HG03354 (cell line): Measurements from ENCODE around the gene CCDC47.

Source experiments
- ATAC-seq: cut with Tn5 transposase; IDR thresholded peaks from one replicate; pipeline ENCODE4 v1.9.1; 2021; ENCODE audit warnings: mild to moderate bottlenecking; ENCODE audit not compliant: unreplicated experiment, poor library complexity, severe bottlenecking

The CCDC47 gene

DNA sequence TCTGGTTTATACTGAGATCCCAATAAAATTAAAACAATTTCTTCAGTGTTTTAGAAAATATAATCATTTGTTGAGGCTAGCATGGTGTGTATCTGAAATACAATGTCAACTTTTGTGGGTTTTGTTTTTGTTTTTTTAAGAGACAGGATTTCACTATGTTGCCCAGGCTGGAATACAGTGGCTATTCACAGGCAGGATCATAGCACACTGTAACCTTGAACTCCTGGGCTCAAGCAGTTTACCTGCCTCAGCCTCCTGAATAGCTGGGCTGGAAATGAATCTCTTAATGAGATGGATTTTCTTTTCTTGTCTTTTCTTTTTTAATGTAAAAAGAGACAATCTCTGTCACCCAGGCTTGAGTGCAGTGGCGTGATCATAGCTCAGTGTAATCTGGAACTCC is 12.7 kb upstream of the CCDC47 start:
- no peak for ATAC-seq

DNA sequence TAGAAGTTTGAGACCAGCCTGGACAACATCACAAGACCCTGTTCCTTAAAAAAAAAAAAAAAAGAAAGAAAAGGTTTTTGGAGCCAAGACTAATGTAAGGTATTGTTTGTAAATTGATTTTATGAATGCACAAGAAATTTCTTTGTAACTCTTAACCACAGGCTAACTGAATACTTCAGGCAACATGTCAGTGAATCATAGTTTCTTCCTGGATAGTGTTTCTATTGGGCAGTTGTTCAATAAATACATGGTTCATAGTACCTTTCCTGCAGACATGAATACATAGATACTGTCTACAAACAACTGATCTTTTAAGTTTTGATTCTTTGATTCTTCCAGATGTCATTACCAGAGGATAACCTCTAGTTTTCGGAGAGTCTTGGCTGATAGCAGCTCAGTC is 12.2 kb upstream of the CCDC47 start:
- no peak for ATAC-seq

DNA sequence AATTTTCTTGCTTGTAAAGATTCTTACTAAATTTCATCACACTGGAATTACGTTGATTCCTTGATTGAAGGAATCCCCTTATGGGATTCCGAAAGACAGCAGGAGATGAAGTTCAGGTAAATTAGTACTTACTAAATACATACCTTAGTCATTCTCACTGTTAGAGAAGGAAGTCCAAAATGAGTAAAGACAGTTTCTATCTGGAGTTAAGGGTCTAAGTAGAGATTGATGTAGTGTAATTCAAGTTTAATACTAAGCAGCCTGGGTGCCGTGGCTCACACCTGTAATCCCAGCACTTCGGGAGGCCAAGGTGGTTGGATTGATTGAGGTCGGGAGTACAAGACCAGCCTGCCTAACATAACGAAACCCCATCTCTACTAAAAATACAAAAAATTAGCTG is 10.1 kb upstream of the CCDC47 start:
- ATAC-seq: no peak

DNA sequence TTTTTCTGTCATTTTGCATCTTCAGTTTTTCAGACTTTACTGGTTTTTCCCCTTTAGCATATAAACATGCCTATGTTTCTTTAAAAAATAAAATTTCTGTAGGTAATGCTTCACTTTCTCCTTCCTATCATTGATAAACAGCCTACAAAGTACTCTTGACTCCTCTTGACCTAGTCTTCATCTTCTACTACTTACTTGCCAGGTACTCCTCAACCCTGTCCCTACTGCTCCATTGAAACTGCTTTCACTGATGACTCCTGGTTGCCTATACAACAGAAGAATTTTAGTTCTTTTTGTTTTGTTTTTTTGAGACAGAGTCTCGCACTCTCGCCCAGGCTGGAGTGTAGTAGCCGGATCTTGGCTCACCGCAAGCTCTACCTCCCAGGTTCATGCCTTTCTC is 7.5 kb upstream of the CCDC47 start:
- ATAC-seq: no peak

DNA sequence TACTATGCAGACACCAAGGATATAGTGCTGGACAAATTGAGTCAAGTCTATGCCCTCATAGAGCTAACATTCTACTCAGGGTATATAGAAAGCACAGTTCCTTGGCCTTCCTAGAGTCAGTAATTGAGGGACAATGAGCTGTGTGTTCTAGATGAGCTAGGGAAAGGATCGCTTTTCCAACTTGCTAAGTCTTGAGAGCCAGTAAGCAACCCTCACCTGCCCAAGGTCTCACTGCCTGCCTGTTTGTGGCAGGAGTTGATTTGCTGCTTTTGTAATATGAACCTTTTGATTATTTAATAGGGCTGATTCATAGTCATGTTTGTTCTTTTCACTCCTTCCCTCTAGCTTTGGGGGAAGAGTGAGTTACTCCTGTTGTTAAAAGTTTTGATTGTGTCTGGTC is 7.1 kb upstream of the CCDC47 start:
- ATAC-seq: no peak

DNA sequence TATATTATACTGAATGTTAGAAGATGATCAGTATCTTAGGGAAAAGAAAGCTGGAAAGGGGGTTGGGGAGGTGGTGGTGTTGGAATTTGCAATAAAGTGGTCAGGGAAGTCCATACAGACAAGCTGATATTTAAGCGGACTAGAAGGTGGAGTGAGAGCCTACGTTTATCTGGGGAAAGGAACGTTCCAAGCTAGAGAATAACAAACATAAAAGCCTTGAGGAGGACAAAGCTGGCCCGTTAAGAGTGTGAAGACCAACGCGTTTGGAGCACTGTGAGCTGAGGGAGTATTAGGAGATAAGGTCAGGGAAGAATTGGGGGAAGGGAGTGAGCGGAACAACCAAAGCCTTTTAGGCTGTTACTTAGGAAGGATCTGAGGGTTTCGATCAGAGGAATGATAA is 2.0 kb upstream of the CCDC47 start:
- no peak for ATAC-seq

DNA sequence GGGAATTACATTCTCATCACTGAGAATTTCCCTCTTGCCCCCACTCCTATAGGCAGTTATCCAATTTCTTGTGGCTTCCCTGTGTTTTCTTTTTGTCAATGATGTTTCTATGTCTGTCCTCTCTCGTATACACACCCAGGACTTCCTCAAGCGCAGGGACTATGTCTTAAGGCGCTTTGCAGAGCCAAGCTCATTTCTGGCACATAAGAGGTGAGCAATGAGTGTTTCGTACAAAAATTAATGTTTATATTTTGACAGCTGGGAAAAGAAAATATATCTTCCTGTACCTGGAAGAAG is 1.5 kb upstream of the CCDC47 start:
- ATAC-seq: no peak

DNA sequence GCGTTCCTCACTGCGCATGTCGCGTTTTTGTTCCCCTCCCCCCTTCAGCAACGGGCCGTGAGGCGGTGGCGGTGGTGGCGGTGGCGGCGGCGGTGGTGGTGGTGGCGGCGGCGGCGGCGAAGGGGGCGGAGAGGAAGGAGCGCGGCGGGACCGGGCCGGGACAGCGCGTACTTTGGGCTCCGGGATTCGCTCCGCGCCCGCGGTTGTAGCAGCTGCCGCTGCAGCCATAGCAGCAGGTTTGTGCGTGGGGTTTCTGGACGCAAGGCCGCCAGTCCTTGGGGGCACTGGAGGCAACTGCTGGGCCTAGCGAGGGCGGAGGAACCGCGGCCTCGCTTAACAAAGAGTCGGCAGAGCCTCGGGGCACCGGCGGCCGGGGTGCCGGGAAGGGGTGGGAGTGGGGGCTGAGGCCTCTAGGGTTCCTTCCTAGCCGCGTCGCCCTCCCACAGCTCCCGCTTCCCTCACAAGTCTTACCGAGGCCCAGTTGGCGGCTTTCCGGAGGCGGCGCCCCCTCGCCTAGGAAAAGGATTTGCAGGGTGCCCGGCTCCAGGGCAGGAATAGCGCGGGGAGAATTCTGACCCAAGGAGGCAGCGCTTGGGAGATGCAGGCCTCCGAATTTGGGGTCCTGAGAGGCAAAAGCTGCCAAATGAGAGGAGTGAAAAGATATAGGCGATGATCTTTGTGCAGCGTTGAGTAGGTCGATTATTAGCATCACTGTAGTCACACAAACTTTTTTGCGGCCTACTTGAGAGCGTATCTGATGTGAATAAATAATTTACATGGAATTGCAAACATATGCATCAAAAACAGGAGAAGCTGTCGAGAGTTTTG is 958 bp upstream of the CCDC47 start, which contains the start of gene DDX42:
Gene DDX42, plus strand, starts transcription at position 30 of the 828 bp plus-strand sequence. CDS start 12,880 bp downstream, outside the sequence.
- no peak for ATAC-seq

DNA sequence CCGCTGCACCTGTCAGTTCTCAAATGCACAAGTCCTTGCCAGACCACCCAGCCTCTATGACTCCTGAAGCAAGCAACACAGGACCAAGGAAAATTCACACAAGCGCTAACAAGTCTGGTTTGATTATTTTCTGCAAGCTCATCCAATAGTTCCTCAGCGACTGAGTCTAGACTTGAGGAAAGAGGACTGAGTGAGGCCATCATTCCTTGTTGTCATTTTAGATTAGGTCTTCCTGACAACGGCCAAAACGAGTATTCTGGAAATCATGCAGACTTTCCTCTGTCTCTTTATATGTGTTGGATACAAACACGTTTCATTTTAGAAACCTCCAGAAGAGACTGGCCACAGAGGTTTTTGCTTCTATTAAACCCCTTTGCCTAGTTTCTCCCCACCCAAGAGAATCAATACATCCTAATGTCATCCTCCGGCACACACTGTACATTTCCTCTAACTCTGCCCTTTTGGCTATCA is 561 bp downstream of the CCDC47 start:
- ATAC-seq: no peak

DNA sequence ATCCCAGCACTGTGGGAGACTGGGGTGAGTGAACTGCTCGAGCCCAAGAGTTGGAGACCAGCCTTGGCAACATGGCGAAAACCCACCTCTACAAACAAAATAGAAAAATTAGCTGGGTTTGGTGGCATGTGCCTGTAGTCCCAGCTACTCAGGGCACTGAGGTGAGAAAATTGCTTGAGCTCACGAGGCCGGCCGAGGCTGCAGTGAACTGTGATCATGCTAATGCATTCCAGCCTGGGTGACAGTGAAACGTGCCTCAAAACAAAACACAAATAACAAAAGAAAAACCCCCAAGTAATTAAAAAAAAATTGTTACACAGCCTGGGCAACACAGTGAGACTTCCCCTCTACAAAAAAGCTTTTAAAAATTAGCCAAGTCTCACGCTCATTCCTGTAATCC is 5.0 kb downstream of the CCDC47 start:
- no peak for ATAC-seq

DNA sequence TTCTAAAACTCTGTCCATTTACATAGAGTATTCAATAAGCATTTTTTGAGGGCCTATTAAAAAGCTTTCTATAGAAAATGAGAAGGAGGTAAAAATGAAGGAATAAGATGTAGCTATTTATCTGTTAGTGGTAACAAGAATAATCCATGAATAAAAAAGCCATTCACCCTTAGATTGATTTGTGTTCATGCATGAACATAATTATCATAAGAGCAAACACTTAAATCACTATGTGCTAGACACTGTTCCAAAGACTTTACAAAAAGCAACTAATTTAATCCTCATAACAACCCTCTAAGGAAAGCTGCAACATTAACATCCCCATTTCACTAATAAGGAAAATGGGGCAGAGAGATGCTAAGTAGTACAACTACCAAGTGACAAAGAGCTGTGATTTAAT is 6.6 kb downstream of the CCDC47 start:
- no peak for ATAC-seq

DNA sequence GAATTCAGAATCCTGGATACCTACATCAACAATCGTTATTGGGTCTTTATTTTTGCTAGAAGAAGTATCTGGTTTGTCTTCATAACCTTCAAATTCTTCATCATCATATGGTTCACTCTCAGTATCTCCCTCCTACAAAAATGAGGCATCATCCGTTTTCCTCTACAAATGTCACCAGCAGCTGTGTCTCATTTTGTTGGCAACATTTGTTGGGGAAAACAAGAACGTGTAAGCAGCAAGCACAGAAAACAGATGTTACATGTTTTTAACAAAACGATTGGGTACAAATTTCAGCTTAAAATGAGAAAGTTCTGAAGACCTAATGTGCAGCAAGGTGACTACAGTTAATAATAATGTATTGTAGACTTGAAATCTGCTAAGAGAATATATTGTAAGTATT is 8.7 kb downstream of the CCDC47 start:
- ATAC-seq: no peak

DNA sequence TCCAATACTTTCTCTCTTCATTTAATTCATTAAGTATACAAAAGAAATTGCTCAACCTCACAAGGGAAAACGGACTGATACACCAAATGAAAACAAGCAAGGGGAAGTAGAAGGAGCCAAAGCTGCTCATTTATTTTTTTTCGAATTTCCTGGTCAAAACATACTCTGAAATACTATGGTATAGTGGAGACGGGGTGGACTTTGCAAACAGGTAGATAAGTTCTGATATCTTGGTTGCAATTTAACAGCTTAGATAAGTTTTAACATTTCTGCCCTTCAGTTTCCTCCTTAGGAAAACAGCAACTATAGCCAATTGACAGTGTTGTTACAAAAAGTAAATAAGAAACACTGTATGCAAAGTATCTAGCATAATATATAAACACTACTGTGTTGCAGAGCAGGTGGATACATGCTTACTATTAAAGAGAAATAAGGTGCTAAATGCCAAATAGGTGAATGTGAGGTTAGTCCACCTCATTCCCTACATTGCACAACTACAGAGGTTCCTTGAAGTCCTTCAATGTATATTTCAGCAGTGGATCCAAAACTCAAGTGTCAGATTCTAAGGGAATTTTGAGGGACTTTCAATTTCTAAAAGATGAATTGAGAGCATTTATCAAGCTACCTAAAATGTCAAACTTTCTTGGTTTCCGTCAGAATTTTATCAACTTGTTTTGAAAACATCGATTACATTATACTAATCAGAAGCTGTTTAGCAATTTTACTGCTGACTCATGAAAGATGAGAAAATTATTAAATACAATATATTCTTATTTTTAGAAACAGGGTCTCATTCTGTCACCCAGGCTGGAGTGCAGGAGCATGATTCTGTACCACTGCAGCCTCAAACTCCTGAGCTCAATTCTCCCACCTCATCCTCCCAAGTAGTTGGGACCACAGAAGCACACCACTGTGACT is 11.0 kb downstream of the CCDC47 start:
- no peak for ATAC-seq

DNA sequence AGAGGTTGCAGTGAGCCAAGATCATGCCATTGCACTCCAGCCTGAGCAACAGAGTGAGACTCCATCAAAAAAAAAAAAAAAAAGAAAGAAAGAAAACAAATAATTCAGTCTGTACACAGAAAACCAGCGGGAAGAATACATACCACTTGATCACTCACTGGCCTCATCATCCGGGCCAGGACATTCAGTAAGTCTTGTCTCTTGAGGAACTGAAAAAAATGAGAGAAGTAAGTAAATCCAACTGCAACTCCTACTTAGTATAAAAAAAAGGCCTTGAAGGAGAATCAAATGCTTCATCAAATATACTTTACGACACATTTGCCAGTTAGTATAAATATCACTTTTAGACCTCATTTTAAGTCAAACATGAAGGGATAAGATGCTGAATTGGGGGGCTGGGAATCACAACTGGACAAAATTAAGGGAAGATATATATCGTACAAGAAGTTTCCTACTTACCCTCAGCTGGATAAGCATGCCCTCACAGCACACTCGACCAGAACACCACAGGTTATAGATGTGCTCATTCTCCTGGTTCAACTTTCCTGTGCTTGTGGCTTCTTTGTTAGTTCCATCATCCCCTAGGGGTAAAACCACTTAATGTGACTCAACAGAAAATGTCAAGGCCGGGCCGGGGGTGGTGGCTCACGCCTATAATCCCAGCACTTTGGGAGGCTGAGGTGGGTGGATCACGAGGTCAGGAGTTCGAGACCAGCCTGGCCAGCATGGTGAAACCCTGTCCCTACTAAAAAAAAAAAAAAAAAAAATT is 12.4 kb downstream of the CCDC47 start:
- ATAC-seq: no peak

DNA sequence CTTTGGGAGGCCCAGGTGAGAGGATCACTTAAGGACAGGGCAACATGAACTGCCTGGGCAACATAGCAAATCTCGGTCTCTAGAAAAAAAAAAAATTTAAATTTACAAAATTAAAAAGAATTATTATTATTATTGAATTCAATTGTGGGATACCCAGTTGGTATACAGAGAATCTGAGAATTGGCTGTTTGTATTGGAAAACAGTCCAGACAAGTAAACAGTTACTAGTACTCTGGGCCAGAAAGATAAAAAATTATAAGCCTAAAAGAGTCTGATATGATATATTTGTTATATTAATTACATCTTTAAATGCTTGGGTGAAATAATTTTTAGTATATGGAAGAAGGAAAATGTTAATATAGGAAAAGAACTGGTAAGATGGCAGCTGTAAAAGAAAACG is 15.0 kb downstream of the CCDC47 start:
- no peak for ATAC-seq

DNA sequence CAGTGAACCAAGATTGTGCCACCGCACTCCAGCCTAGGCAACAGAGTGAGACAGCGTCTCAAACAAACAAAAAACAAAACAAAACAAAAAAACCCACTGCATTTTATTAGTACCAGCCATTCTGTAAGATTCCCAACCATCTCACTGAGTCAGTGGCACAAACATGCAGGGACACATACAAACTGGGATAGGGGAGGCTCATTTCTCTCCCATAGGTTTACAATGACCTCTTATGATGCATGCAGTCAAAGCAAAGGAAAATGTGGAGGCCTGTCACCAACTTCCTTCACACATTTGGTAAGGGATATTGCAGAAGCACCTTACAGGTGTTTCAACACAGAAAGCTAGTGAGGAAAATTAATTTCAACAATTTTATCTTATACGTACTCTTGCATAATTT is 19.4 kb downstream of the CCDC47 start:
- no peak for ATAC-seq

DNA sequence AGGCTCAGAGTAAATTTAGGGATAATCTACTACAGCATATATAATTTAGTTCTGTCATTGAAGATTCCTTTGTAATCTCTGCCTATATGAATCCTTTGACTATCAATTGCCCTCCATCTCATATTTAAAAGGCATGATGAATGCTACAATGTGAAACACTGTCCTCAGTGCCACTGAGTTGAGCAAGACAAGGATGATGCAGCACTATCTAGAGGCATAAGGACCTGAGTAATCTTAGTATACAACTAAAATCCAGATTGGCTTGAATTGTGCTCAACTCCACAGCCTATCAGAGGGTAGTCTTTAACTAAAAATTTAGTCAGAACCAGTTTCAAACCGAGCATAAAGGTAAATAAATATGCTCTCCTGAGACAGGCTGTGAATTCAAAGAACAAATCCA is 20.2 kb downstream of the CCDC47 start:
- ATAC-seq: no peak

DNA sequence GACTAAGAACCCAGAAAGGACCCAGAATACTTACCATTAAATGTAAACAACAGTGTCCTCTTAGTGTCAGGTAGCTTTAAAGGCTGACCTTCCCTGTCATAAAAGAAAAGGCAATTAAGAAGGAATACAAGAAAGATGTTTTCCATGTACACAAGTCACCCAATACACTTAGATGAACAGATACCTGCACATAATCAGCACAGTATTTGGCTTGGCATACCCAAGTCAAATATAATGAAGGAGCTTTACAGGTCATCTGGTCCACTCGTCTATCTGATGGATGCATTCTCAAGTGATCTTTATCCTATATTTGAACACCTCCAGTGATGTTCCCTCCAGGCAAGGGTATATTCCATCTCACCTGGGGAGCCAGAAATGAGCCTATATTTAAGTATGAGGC is 20.7 kb downstream of the CCDC47 start:
- no peak for ATAC-seq

DNA sequence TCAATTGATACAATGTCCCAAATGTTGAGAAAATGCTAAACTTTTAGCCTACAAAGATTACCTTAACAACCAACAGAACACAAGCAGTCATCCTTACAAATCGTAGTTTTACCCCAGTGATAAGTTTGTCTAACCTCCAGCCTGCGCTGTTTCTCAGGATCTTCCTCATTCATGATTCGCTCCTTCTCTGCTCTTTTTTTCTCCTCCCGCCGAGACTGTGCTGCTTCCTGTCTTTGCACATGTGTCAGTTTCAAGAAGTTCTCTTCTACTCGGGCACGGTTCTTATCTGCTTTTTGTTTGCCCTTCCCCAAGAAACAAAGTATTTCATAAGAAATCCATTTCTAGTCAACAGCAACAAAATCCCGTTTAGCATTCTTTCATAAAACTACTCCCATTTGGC is 21.6 kb downstream of the CCDC47 start:
- no peak for ATAC-seq
